ENCODE results near the gene ATP6V1C2. TPM values are rescaled to one million over a fixed set of nuclear protein-coding genes. Genes with fewer than 3 reads are reported as not detected.
A peak's percentile ranks its signal among the peaks of the same experiment; 100 is the strongest.

Gene ATP6V1C2
- total and polyA plus RNA-seq, 2 donors (not counting 3 experiments of a cell fraction or from before 2014, with no cell fraction given): 0.03 to 0.13 TPM

DNA sequence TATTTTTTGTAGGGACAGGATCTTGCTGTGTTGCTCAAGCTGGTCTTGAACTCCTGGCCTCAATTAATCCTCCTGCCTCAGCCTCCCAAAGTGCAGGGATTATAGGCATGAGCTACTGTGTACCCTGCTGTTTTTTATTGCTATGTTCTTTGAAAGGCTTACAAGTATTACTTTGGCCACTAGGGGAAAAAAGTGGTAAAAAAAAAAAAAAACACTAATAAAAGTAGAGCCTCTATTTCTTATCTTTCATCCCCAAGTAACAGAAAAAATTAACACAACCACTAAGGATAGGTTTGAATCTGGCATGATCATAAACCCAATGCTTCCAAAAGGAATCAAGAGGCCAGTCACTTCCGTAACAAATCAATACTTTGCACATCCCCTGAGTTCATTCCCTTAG is 43.2 kb upstream of the ATP6V1C2 start:
- Histone ChIP-seq H3K9ac (replicated peaks; ENCODE audit: extremely low read depth, insufficient read depth, low read length) (no peak overlapping the region), H3K4me3 (replicated peaks in 1 of 3; ENCODE audit: insufficient read depth in 1 of 3, low read depth in 1 of 3, low read length in 3 of 3) (no peak overlapping the region), H3K27me3 (ENCODE audit: control insufficient read depth in 2 of 2, insufficient read depth in 2 of 2, low read length in 2 of 2) (no peaks in the 10 kb centered on the region), H3K9me1 (replicated peaks; ENCODE audit: control insufficient read depth, extremely low read depth, insufficient read depth, low read length) (no peaks in the 10 kb centered on the region), H4K20me1 (replicated peaks; ENCODE audit: control insufficient read depth, extremely low read depth, insufficient read depth, low read length) (no peaks in the 10 kb centered on the region), H3K9me3 (replicated peaks; ENCODE audit: control insufficient read depth, insufficient read depth, low read length) (no peaks in the 10 kb centered on the region), H3K4me1 (ENCODE audit: control insufficient read depth, extremely low read depth, insufficient read depth, low read length) (no peaks in the 10 kb centered on the region), H3K4me2 (ENCODE audit: insufficient read depth, low read length) (no peak overlapping the region), H3K36me3 (ENCODE audit: control insufficient read depth in 2 of 2, extremely low read depth in 1 of 2, insufficient read depth in 2 of 2, low read length in 2 of 2) (peaks cover 0 to 3% of the 10 kb centered on the region in 2 experiments), H3K79me2 (ENCODE audit: control insufficient read depth, insufficient read depth, low read length) (peaks cover 5% of the 10 kb centered on the region), H2AFZ (ENCODE audit: low read depth, low read length) (no peak overlapping the region), H3K27ac (ENCODE audit: insufficient read depth, low read depth, low read length) (no peak overlapping the region)
- POLR2A ChIA-PET: no interaction called here
- CTCF ChIA-PET: interaction anchor here (0.7 to 1.6 kb wide), 4 partner anchors 30 to 243 kb away, joined by 3 to 4 read pairs (median 4); no protein-coding TSS in a partner anchor
- DNase-seq (ENCODE audit: low read depth, low spot score) (no peak), FAIRE-seq (no peak)
- intact Hi-C loops (cut with micrococcal nuclease) (no loop called here), dilution Hi-C loops (cut with MboI; ENCODE audit: extremely low pct_ligation_motif_present, low sequenced_read_pairs) (no loop called here)
- no TSS peak for BruUV-seq (replicated peaks)
- no peak for TF ChIP-seq POLR2AphosphoS5 (IDR thresholded peaks at IDR 0.05; ENCODE audit: insufficient read depth, low read depth, low read length)
- TF ChIP-seq, protein P1, sequence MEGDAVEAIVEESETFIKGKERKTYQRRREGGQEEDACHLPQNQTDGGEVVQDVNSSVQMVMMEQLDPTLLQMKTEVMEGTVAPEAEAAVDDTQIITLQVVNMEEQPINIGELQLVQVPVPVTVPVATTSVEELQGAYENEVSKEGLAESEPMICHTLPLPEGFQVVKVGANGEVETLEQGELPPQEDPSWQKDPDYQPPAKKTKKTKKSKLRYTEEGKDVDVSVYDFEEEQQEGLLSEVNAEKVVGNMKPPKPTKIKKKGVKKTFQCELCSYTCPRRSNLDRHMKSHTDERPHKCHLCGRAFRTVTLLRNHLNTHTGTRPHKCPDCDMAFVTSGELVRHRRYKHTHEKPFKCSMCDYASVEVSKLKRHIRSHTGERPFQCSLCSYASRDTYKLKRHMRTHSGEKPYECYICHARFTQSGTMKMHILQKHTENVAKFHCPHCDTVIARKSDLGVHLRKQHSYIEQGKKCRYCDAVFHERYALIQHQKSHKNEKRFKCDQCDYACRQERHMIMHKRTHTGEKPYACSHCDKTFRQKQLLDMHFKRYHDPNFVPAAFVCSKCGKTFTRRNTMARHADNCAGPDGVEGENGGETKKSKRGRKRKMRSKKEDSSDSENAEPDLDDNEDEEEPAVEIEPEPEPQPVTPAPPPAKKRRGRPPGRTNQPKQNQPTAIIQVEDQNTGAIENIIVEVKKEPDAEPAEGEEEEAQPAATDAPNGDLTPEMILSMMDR (IDR thresholded peaks at IDR 0.05; ENCODE audit: extremely low read depth in 1 of 2, insufficient read depth in 1 of 2, low read depth in 1 of 2, low read length in 2 of 2): peak in 1 of 2 donors; percentile 24
- TF ChIP-seq, protein P2, sequence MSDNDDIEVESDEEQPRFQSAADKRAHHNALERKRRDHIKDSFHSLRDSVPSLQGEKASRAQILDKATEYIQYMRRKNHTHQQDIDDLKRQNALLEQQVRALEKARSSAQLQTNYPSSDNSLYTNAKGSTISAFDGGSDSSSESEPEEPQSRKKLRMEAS (IDR thresholded peaks at IDR 0.05; ENCODE audit: insufficient read depth, insufficient read length): no peak
- TF ChIP-seq FOS (IDR thresholded peaks at IDR 0.05; ENCODE audit: borderline replicate concordance, insufficient read depth, low read length): no peak
- no peak for TF ChIP-seq EZH2 (IDR thresholded peaks at IDR 0.05; ENCODE audit: borderline replicate concordance, low read depth, low read length, severe bottlenecking)
- no peak for TF ChIP-seq POLR2A (IDR thresholded peaks at IDR 0.05; ENCODE audit: low read depth, low read length)
- TF ChIP-seq JUN (IDR thresholded peaks at IDR 0.05; ENCODE audit: borderline replicate concordance, insufficient read depth, insufficient read length, low read depth): no peak
- no peak for TF ChIP-seq MYC (IDR thresholded peaks at IDR 0.05; ENCODE audit: low read depth, low read length)

Data from endothelial cell of umbilical vein (primary cell).